CD4-positive, alpha-beta T cell treated with Interleukin-15 for 1 hour (primary cell): Measurements from ENCODE around the gene STXBP4.

Experiments
- DNase-seq: peaks from one replicate; pipeline ENCODE4 v3.0.0-alpha.2; 2020

The STXBP4 gene

DNA sequence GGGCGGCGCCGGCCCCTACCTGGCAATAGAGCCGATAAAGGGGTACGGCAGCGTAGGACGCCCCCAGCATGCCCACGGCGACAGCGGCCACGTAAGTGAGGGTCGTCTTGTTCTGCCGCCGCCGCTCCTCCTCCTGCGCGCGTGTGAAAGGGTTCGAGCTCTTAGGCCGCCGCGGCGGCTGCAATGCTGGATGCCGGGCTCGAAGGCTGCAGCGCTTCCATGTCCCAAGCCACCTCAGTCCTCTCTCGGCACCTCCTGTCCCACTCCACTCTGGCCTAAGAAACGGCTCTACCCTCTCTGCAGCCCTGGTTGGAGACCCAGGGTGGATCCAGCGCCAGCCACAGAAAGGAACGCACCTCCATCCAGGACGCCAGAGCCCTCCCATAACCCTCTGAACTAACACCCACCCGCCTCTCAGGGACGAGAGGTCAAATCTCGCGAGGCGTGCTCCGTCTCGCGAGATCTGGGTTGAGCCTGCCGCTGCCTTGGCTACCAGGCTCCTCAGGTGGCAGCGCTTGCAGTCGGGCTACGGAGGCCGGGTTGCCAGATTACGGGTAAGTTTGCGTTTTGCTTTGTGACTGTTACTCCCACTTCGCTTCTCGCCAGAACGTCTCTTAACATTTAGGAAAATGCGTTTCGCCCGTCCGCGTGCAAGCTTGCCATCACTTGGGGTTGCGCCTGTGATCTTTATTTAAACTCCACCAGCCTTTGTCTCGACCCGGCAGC lies at the start of gene STXBP4, which contains the start of gene COX11:
TSS of gene STXBP4 (plus strand) at position 504 of the 726 bp plus-strand sequence. CDS start 17,455 bp downstream, outside the sequence.
TSS of gene COX11 (minus strand) at position 393 of the 726 bp plus-strand sequence. CDS start at position 385, 8 bp downstream.
- DNase-seq = peak; percentile 96

- DNase-seq = no peak
These were observed 49.1 kb upstream of the STXBP4 start for GRCh38 chr17:54919425-54919824.

- DNase-seq = no peak
These were observed 47.7 kb upstream of the STXBP4 start for GRCh38 chr17:54920819-54921218.

- DNase-seq = no peak
These were observed 44.2 kb upstream of the STXBP4 start for GRCh38 chr17:54924405-54924804.

- no peak for DNase-seq
These were observed 41.0 kb upstream of the STXBP4 start for GRCh38 chr17:54927525-54927924.

- no peak for DNase-seq
These were observed 35.9 kb upstream of the STXBP4 start for GRCh38 chr17:54932711-54933110.

DNA sequence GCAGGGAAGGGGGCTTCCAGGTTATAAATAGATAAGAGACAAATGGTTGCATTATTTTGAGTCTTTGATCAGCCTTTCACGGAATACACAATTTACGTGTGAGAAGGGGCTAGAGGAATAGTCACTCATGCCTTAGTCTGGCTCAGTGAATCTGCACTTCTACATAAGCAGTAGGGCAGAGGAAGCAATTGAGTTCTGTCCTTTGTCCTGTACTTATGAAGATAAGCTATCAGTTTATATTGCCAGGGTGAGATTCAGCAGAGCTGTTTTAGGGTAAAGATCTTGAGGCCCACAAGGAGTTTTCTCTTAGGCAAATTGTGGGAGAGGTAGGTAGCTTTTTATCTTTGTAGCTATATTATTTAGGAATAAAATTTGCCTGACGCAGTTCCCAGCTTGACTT lies 34.6 kb upstream of the STXBP4 start:
- DNase-seq = no peak

- DNase-seq = no peak
These were observed 33.1 kb upstream of the STXBP4 start for GRCh38 chr17:54935471-54935870.

GRCh38 chr17:54937018-54937417 lies 31.5 kb upstream of the STXBP4 start:
- DNase-seq = no peak

GRCh38 chr17:54937426-54937825 lies 31.1 kb upstream of the STXBP4 start:
- no peak for DNase-seq

DNA sequence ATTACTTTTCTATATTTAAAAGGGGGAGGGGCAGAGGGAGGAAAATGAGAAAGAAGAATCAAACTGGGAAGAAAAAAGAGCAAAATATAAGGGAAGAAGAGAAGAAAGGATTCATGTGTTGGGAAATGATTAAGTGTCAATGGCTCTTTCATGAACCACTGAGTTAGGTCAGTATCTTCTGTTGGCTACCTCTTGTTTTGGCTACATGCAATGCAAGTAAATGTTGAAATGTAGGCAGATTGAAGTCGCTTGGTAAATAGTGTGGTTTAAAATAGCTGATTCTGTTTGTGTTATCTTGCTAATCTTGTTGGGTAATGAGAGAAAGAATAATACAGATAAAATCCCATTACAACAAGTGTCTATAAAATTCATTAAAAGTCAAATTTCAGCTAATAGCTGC lies 27.3 kb upstream of the STXBP4 start:
- DNase-seq = no peak

- DNase-seq = no peak
These were observed 23.8 kb upstream of the STXBP4 start for GRCh38 chr17:54944796-54945195.

DNA sequence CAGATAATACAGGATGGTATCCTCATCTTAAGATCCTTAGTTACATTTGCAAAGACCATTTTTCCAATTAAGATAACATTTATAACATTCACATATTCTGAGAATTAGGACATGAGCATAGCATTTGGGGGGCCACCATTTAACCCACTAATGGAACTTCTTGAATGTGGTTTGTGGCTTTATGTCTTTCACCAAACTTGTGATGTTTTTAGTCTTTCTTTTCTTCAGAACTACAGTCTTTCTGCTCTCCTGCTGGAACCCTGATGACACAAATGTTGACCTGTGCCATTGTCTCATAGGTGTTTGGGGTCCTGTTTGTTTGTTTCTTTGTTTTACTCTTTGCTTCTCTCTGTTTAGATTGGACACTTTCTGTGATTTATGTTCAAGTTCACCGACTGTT lies 23.3 kb upstream of the STXBP4 start:
- no peak for DNase-seq

DNA sequence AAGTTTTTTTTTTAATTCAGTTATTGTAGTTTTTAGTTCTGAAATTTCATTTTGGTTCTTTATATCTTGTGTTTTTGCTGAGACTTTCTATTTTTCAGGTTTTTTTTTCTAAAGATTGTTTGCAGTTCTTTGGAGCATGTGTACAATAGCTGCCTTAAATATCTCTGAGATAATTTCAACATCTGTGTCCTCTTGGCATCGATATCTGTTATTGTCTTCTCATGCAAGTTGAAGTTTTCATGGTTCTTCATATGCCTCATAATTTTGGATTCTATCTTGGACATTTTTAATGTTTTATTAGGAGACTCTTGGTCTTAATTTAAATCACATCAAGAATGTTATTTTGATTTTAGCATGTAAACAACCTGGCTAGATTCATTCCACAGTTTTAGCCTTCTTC lies 22.9 kb upstream of the STXBP4 start:
- DNase-seq = no peak

- DNase-seq = no peak
These were observed 21.2 kb upstream of the STXBP4 start for GRCh38 chr17:54947396-54947795.

- no peak for DNase-seq
These were observed 20.2 kb upstream of the STXBP4 start for GRCh38 chr17:54948380-54948779.

DNA sequence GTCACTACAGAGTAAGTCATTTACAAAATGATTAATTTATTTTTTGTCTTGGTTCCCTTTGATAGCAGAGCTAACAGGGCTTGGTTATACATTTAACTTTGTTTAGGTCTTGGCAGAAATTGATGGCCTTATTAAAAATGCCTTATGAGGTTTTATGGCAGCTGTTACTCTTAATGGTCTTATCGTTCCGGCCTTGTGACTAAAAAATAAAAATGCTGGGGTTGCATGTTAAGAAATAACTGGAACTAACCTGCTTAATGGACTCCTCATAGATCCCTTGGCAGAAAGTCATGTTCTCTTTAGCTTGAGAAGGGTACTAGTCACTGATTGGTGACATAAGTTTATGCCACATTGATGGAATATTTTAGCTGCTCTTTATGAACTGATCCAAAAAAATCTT lies 18.4 kb upstream of the STXBP4 start:
- DNase-seq = no peak

DNA sequence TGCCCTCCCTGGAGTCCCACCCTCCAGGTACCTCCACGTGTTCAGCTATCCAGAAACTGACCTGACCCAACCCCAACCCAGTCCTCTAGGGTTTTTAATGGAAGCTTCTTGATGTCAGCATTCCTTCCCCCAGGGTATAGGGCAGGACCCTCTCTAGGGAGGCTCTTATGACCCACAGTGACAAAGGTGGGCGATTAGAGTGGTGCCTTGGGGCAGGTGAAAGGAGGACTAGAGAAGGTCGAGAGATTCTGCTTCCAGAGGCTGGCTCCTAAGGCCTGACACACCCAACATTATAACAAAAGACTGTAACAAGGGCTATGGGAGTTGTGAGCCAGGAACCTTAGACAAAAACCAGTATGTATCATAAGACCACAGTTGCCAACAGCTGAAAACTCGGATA lies 17.3 kb upstream of the STXBP4 start:
- DNase-seq = no peak

DNA sequence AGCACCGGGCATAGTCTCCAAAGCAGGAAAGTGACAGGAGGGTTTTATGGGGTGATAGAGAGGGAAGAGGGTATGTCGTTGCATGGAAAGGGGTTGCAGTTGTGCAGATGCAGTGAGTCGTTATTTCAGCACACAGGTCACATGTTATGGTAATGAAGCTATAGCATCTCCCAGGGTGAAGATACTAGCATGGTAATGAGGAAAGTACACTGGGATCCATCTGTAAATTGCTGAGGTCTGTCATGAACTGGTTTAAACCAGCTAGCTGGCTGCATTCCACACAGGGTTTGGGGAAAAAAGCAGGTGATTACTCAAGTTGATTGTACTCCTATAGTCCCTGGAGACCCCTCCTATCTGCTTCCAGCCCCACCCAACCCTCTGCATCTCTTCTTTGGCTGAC lies 11.8 kb upstream of the STXBP4 start:
- DNase-seq = no peak

DNA sequence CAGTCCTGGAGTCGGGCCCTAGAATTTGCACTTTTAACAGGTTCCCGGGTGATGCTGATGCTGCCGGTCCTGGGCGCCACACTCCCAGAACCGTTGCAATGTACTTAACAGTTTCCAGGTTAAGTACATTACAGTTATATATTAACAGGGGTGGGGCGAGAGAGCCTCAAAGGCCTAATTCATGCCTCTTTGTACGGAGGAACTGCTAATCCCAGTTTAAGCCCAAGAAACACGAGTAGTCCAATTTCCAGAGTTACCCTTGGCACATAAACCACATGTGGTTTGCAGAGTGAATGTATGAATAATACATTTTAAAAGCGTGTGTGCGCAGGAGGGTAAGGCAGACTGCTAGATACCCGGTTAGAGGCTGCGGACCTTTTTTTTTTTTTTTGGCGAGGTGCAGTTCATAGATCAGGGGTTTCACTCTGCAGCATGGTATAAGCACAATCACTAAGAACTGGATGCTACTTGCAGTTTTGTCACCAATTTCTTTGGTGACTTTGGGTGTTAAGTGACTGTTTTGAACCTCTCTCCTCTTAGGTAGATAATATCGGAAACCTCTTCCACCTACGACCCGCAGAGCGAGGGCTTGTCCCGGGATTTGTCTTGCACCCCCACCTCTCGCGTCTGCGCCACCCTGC lies 824 bp upstream of the STXBP4 start:
- peak; percentile 49 for DNase-seq

DNA sequence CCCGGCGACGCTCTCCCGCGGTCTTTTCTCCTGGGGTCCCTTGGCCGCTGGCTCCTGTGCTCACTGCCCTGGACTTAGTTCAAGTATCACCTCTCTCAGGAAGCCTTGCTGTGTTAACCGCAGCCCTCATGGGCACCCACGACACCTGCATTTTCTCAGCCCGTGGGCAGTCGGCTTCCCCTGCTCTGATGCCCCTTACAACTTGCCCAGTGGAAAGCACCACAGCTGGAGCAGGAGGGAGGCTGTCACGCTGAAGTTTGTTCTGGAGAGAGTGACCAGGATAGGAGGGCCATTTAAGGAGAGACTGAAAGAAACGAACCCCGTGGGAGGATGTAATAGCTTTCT lies 395 bp downstream of the STXBP4 start:
- no peak for DNase-seq

GRCh38 chr17:54969658-54970572 lies 1.4 kb downstream of the STXBP4 start:
- DNase-seq = no peak

DNA sequence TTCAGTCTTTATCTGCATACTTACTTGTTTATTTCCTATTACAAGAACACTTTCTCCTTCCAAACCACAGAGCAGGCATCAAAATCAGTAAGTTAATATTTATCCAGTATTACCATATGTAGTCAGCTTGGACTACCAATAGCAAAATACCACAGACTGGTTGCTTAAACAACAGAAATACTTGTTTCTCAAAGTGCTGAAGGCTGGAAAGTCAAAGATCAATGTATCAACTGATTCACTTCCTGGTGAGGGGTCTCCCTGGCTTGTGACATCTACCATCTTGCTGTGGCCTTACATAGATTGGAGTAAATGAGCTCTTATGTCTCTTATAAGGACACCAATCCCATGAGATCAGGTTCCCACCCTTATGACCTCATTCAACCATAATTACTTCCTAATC lies 2.6 kb downstream of the STXBP4 start:
- DNase-seq = no peak

- DNase-seq = no peak
These were observed 3.3 kb downstream of the STXBP4 start for GRCh38 chr17:54971901-54972300.
